Anterior cingulate cortex (tissue), 58 donors: ENCODE measurements around the gene SHC3.
A peak's percentile ranks its signal among the peaks of the same experiment; 100 is the strongest.
"Not testable (repeated sequence)": the region's sequence is repeated elsewhere in the genome, so short reads cannot be mapped to it uniquely, and the experiment has no call there.

Experiments
- DNase-seq, 58 donors: peaks; one replicate each; lab custom pipeline; 2025; lab: John Stamatoyannopoulos, UW

SHC3 gene

GRCh38 chr9:89177944-89178829, at the start of gene SHC3:
Gene SHC3 (minus strand): TSS chr9:89178818. CDS start chr9:89178460, 358 bp downstream.
- DNase-seq: peak in 3 of 58 donors; percentile 34 to 53 (median 37)

DNA sequence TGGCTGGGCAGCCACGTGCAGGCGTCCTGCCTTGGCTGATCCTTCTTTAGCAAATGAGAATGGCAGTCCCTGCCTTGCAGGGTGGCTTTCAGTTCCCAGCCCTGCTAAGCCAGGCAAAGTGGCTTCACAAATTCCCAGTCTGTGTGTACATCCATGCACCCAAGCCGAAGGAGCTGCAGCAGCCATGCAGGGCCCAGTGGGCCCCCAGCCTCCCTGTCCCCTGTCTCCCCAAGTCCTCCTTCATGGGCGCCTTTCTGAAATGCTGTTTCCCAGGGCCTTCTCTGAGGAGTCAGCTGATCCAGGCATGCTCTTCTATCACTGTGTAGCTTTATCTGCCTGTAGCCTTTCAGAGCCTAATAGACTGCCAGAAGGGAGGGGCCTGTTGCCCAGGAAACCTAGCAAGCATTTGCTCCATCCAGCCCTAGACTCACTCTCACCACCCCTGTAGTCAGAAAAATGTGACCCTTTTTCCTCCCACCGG, 47.4 kb upstream of the SHC3 start:
- peak in 7 of 58 donors; percentile 1 to 29 (median 8) for DNase-seq

GRCh38 chr9:89225587-89225986, 47.0 kb upstream of the SHC3 start:
- no peak for DNase-seq

GRCh38 chr9:89225036-89225435, 46.4 kb upstream of the SHC3 start:
- peak in 5 of 58 donors; percentile 0 to 27 (median 4) for DNase-seq

DNA sequence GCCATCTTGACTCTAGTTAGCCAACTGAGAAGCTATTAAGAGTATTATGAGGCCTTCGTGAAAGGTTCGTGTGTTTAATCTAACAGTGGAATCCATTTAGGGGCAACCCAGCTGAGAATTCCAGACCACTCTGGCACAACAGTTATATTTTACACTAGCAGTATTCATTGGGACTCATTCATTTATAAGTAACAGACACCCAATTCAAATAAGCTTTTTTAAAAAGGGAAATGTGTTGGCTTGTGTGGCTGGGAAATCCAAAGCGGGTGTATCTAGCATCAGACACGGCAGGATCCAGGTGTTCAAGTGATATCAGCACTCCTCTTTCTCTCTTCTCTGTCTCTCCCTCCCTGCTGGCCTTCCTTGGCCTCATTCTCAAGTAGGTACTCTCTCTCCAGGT, 46.0 kb upstream of the SHC3 start:
- peak in 1 of 58 donors; percentile 27 for DNase-seq

DNA sequence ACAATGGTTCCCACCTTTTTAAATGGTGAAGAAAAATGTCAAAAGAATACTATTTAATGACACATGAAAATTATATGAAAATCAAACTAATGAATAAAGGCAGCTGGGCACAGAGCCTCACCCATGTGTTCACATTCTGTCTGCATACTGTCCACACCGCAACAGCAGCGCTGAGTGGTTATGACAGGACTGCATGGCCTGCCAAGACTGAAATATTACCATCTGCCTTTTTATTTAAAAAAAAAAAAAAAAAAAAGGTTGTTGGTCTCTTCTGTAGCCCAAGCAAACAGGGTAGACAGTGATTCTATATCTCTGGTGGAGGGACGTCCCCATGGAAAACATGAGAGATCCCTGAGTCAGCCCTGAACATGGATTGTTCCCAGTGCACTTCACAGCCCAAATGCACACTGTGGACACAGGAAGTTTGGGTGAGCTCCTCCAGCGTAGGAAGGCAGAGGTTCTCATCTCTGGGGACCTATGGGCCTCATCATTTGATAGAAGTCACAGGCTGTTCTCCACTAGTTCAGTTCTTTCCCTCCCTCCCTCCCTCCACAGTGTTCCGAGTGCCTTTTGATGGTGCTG, 44.9 kb upstream of the SHC3 start:
- DNase-seq: peak in 5 of 58 donors; percentile 2 to 15 (median 7)

DNA sequence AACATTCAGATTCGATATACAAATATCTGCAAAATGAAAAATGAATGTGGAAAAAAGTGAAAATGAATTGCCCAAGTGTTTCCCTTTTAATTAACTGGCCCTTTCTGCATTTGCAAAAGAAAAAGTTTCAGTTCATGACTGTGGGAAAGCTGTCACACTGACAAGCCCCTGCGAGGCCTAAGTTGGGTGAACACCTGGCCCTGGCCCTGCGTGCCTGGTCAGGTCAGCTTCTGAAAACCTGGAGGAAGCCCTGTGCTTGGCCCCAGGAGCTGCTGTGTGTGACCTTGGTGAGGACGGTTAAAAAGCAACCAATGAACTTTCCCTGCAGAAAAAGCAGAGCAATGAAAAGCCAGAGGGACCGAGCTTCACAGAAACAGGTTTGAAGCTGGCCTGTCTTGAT, 41.0 kb upstream of the SHC3 start:
- DNase-seq: no peak

DNA sequence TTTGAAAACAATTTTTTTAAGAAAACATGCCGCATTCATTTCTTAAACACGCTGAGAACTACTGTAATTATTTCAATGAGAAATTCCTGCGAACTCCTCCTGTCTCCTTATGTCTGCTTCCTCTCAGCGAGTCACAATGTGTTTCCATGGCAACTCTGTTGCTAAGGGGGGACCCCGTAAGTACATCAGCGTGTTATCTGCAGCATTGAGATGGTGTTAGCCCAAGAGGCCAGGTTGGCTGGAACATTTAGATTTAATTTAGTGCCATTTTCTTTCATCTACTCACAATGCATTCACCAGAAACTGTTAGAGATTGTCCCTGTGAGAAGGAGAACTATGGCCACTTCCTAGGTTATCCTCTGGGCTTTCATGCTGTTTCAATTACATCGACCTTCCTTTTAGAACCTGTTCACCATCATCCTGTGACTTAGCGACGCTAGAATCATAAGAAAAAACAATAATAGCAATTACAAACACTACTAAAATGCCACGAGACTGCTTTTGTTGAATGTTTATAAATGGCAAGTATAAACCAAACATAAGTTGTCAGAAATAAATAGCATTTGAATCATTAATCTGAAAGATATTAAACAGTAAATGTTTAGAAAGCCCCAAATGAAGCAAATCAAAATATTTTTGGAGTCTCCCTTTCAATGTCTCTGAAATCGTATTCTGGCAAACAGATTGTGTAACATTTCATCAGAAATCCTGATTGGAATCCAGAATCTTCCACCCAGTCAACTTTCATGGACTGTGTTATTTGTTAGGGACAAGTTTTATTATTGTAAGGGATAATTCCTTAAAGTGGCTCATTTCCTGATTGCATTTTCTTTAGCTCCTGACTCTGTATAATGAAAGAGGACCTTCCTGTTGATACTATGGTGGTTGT, 39.7 kb upstream of the SHC3 start:
- DNase-seq: peak in 15 of 58 donors; percentile 3 to 50 (median 24)

GRCh38 chr9:89215342-89215741, 36.7 kb upstream of the SHC3 start:
- DNase-seq: no peak

- peak in 1 of 58 donors; percentile 12 for DNase-seq
These were observed 34.8 kb upstream of the SHC3 start for GRCh38 chr9:89213396-89213880.

DNA sequence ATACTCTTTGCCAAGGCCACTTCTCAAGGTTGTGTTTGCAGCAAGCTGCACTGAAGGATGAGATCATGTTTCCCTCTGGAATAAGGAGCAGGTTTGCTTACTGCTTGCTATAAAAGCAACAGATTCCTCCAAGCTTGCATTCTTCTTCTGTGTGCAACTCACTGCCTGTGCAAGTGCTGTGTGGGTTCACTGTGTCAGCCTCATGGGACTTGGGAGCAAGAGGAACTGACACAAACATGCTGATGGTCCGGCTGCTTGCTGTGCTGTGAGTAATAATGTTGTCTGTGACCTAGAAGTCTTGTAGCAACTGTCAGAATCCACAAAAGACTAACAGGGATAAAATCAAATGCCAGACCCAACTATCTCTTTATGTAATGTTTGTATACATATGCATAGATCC, 33.6 kb upstream of the SHC3 start:
- no peak for DNase-seq

DNA sequence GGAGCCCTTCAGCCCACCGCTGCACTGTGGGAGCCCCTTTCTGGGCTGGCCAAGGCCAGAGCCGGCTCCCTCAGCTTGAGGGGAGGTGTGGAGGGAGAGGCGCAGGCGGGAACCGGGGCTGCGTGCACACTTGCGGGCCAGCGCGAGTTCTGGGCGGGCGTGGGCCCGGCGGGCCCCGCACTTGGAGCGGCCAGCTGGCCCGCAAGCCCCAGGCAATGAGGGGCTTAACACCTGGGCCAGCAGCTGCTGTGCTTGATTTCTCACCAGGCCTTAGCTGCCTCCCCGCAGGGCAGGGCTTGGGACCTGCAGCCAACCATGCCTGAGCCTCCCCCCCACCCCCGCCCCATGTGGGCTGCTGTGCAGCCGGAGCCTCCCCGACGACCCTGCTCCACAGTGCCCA, 30.7 kb upstream of the SHC3 start:
- not testable (repeated sequence) for DNase-seq

DNA sequence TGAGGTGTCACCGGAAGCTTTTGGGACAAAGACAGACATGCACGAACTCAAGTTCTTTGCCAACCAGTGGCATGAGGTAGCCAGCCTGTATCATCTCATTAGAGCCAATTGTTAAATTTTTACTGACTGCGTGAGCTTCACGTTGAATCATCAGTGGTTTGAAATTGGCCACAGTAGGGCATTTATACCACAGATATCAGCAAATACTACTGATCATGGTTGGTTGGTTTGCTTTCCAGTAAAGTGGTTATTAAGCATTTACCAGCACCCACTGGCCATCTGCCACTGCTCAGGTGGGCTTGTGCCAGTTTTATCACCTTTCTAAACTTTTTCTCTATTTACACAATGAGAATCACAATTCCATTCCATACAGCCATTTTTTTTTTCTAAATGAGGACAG, 28.4 kb upstream of the SHC3 start:
- DNase-seq: no peak

DNA sequence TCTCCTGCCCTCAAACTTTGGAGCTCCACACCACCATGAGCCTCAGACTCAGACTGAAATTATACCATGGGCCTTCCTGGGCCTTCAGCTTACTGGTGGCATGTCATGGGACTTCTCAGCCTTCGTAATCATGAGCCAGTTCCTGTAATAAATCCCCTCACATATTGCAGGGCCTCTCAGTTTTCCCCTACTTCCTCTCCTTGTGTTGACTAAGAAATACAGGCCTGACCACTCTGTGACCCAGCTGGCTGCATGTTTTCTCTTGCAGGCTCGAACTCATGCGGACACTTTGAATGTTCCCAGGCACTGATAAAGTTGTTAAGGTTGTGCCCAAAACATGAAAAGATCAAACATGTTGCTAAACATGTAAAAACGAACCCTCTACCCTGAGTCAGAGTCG, 26.2 kb upstream of the SHC3 start:
- no peak for DNase-seq

DNA sequence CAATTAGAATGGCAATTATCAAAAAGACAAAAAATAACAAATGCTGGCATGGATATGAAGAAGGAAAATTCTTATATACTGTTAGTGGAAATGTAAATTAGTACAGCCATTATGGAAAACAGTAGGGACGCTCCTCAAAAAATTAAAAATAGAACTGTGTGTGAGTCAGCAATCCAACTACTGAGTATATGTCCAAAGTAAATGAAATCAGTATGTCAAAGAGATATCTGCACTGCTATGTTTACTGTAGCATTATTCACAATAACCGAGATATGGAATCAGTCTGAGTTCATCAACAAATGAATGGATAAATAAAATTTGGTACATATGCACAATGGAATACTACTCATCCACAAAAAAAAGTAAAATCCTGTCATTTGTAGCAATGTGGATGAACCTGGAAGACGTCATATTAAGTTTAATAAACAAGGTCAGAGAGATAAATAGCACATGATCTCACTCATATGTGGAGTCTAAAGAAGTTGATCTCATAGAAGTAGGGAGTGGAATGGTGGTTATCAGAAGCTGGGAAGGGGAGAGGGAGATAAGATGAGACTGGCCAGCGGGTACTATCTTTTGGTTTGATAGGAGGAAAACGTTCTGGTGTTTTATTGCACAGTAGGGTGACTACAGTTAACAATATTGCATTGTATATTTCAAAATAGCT, 16.6 kb upstream of the SHC3 start:
- no peak for DNase-seq

DNA sequence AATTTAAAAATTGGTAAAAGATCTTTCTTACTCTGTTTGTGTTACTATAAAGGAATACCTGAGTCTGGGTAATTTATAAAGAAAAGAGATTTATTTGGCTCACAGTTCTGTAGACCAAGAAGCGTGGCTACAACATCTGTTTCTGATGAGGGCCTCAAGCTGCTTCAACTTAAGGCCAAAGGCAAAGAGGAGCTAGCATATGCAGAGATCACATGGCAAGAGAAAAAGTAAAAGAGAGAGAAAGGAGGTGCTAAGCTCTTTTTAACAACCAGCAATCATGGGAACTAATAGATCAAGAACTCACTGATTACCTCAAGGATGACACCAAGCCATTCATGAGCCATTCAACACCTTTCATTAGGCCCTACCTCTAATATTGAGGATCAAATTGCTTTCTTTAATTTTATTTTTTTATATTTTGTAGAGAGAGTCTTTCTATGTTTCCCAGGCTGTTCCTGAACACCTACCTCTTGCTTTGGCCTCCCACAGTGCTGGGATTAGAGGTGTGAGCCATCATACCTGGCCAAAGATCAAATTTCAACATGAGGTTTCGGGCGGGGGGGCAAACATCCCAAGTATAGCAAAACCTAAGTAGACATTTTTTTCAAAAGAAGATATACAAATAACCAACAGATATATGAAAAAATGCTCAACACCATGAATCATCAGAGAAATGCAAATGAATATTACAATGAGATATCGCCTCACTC, 16.0 kb upstream of the SHC3 start:
- DNase-seq: no peak

- DNase-seq: no peak
These were observed 12.4 kb upstream of the SHC3 start for GRCh38 chr9:89191004-89191403.

GRCh38 chr9:89189215-89189614, 10.6 kb upstream of the SHC3 start:
- no peak for DNase-seq

DNA sequence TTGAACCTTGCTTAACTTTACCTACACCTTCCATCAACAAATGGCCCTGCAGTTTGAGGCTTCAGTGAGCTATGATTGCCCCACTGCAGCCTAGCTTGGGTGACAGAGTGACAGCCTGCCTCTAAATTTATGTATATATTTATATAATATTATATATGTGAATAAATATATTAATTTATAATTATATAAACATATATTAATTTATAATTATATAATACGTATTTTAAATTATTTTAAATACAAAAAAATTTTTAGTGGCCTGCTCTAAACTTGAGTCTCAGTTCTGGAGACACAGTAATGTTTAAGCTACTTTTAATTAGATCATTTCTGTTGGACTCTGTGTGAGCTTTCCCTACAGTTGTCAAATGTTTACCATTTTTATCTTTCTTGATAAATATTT, 9.3 kb upstream of the SHC3 start:
- DNase-seq: no peak
